ENCODE data around the gene TMEM179B.
A peak's percentile ranks its signal among the peaks of the same experiment; 100 is the strongest.

TMEM179B gene

GRCh38 chr11:62839050-62839945, 52.1 kb downstream of the TMEM179B start, which contains the start of gene WDR74:
Gene WDR74 (minus strand): TSS chr11:62839590. CDS start chr11:62839570, 20 bp downstream.
- peak; percentile 98 for DNase-seq

All from RPMI8226 (cell line).